Hepatocyte (in vitro differentiated cells): Measurements from ENCODE around the gene HPCAL1.

Experiments
- EZH2 ChIP-seq: fragments of 200-600 bp; sonication (generic); IDR thresholded peaks from 2 replicates; pipeline ENCODE4 v1.6.1; 2016; ENCODE audit warnings: antibody characterized with exemption, mild to moderate bottlenecking, borderline replicate concordance
- EZH2phosphoT487 ChIP-seq: fragments of 200-600 bp; sonication (generic); IDR thresholded peaks from one replicate; pipeline ENCODE4 v1.6.1; 2018; ENCODE audit warnings: antibody characterized with exemption, mild to moderate bottlenecking, low read depth, moderate library complexity; ENCODE audit not compliant: unreplicated experiment, severe bottlenecking
- TF ChIP-seq, protein P1 (sequence below): fragments of 200-600 bp; sonication (generic); IDR thresholded peaks from 2 replicates; pipeline ENCODE4 v1.5.1; 2016; ENCODE audit warnings: antibody characterized with exemption, mild to moderate bottlenecking; ENCODE audit not compliant: poor library complexity

DNA sequence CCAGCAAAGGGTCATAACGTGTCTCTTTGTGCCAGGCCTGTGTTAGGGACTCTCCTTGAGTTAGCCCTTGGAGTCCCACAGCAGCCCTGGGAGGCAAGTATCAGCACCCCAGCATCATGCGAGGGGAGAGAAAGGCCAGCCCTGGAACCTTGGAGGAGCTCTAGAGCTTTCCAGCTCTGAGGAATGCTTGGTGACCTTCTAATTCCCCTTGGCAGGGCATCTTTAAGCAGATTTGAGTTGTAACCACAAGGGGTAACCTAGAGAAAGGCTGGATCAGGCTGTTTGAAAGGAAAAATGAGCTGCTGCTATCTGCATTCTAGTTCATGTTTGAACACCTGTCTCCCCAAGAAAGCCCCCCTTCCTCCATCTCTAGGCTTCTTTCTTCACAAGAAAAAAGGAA lies 169.3 kb downstream of the HPCAL1 start:
- TF ChIP-seq, protein P1, sequence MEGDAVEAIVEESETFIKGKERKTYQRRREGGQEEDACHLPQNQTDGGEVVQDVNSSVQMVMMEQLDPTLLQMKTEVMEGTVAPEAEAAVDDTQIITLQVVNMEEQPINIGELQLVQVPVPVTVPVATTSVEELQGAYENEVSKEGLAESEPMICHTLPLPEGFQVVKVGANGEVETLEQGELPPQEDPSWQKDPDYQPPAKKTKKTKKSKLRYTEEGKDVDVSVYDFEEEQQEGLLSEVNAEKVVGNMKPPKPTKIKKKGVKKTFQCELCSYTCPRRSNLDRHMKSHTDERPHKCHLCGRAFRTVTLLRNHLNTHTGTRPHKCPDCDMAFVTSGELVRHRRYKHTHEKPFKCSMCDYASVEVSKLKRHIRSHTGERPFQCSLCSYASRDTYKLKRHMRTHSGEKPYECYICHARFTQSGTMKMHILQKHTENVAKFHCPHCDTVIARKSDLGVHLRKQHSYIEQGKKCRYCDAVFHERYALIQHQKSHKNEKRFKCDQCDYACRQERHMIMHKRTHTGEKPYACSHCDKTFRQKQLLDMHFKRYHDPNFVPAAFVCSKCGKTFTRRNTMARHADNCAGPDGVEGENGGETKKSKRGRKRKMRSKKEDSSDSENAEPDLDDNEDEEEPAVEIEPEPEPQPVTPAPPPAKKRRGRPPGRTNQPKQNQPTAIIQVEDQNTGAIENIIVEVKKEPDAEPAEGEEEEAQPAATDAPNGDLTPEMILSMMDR, result no peak
- TF ChIP-seq EZH2 (no peak), EZH2phosphoT487 (no peak)
